Measurements from ENCODE around the gene DNAH7. TPM values are rescaled to one million over a fixed set of nuclear protein-coding genes. Genes with fewer than 3 reads are reported as not detected.

Gene DNAH7
- total and polyA plus RNA-seq, 2 of the 4 experiments (the other 2 are of a cell fraction): 0.22 to 0.36 TPM

DNA sequence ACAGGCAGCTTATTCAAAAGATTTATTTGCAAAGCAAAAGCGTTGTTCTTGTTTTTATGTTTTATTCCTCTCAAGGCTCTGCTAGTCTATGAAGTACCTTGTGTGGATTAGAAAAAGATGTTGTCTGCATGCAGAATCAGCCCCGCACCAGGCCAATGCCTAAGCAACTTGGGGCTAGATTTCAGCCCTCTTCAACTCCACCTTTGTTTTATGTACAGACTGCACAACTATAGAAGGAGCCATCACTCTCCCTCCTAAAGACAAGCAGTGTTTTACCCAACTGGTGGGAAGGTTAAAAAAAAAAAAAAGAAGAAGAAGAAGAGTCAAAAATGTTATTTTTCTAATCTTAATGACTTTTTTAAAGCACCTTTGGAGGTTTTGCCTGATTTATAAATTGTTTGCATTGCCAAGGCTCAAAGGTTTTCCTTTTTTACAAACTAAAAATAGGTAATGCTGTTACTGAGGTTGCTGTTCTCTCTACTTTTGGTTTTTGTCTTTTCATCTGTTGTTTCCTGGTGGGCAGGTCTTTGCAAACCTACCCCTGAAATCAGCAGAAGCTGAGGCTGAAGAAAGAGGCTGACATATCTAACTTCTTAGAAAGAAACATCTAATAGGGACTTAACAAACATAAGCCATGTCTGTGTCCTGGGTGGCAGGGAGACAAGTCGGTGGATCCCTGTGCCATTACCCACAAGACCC is 247.6 kb downstream of the DNAH7 start:
- ChIA-PET POLR2A (ENCODE audit: unreplicated experiment) (no interaction called here), CTCF (interaction anchor here (0.7 kb wide), 1 partner anchor 77 kb away, joined by 3 read pairs; no protein-coding TSS in a partner anchor)
- no peak overlapping the region for H3K9ac ChIP-seq (ENCODE audit: low read depth, low read length)
- no peak overlapping the region for H3K4me3 ChIP-seq (ENCODE audit: insufficient read depth, low read depth, low read length)
- peak overlapping the region; percentile 58 for H3K14ac ChIP-seq (replicated peaks; ENCODE audit: low read depth, low read length)
- peak overlapping the region; percentile 26; the same call in 1 of the 2 replicates for H3K27ac ChIP-seq (ENCODE audit: insufficient read depth, low read length)
- peaks cover 3% of the 10 kb centered on the region; the same call in 1 of the 2 replicates for H3K9me1 ChIP-seq (ENCODE audit: insufficient read depth, low read length)
- no peaks in the 10 kb centered on the region for H3K79me1 ChIP-seq (ENCODE audit: low read depth in 1 of 2, low read length in 2 of 2)
- 0 out of 2 replicates have a peak overlapping the region, but pooled peaks have one; percentile 4 for H4K5ac ChIP-seq (ENCODE audit: low read depth, low read length)
- peak overlapping the region; percentile 67 to 81; a peak in 3 of 4 replicates for H4K8ac ChIP-seq (ENCODE audit: low read depth in 2 of 2, low read length in 2 of 2)
- no peak overlapping the region for H3K4me2 ChIP-seq (ENCODE audit: low read depth, low read length)
- TF ChIP-seq, protein P1, sequence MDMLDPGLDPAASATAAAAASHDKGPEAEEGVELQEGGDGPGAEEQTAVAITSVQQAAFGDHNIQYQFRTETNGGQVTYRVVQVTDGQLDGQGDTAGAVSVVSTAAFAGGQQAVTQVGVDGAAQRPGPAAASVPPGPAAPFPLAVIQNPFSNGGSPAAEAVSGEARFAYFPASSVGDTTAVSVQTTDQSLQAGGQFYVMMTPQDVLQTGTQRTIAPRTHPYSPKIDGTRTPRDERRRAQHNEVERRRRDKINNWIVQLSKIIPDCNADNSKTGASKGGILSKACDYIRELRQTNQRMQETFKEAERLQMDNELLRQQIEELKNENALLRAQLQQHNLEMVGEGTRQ (IDR thresholded peaks at IDR 0.05; ENCODE audit: low read depth, low read length): no peak
- TF ChIP-seq NFE2L2 (IDR thresholded peaks at IDR 0.05; ENCODE audit: low read depth, low read length) (no peak), CEBPB (IDR thresholded peaks at IDR 0.05; ENCODE audit: low read depth, low read length) (no peak), RCOR1 (IDR thresholded peaks at IDR 0.05; ENCODE audit: insufficient replicate concordance, low read length) (no peak), MAZ (IDR thresholded peaks at IDR 0.05; ENCODE audit: borderline replicate concordance, low read depth, low read length) (no peak), FOS (IDR thresholded peaks at IDR 0.05; ENCODE audit: low read depth, low read length) (no peak)
- H3K9me3 ChIP-seq (ENCODE audit: control insufficient read depth, insufficient read depth, low read length): no peaks in the 10 kb centered on the region
- peak overlapping the region; percentile 95 for H2BK20ac ChIP-seq (ENCODE audit: low read depth, low read length)
- peak overlapping the region; percentile 90; the same call in 2 of the 3 replicates for H2BK15ac ChIP-seq (ENCODE audit: low read depth, low read length)
- H2AK9ac ChIP-seq (replicated peaks; ENCODE audit: low read depth, low read length, poor library complexity): no peak overlapping the region
- peak overlapping the region; percentile 47; the same call in 1 of the 2 replicates for H2AK5ac ChIP-seq (ENCODE audit: low read depth, low read length)
- H3K4me1 ChIP-seq (ENCODE audit: control insufficient read depth, insufficient read depth, low read length): peaks cover 9% of the 10 kb centered on the region
- BruUV-seq (replicated peaks): no TSS peak
- no peak overlapping the region for H2BK5ac ChIP-seq (ENCODE audit: low read depth, low read length, poor library complexity, severe bottlenecking)
- peak overlapping the region; percentile 89 for H3K4ac ChIP-seq (ENCODE audit: low read depth, low read length)
- H3K56ac ChIP-seq (ENCODE audit: extremely low read depth, insufficient read depth, low read length): no peak overlapping the region
- H4K91ac ChIP-seq (ENCODE audit: insufficient read depth, low read depth, low read length): peak overlapping the region; percentile 86
- intact Hi-C loops (cut with micrococcal nuclease) (loop anchor here (5.0 to 10.0 kb wide), 2 partner anchors 76 to 136 kb away; no protein-coding TSS in a partner anchor), dilution Hi-C loops (cut with HindIII; ENCODE audit: low sequenced_read_pairs, unreplicated experiment) (no loop called here), in situ Hi-C loops (cut with MboI; ENCODE audit: low sequenced_read_pairs) (no loop called here)
- H3K27me3 ChIP-seq (ENCODE audit: control insufficient read depth, insufficient read depth, low read length): no peaks in the 10 kb centered on the region
- H2BK120ac ChIP-seq (ENCODE audit: low read depth, low read length): peak overlapping the region; percentile 95
- no peaks in the 10 kb centered on the region for H3K36me3 ChIP-seq (ENCODE audit: control insufficient read depth, insufficient read depth, low read length)
- H4K20me1 ChIP-seq (ENCODE audit: insufficient read depth, low read length): no peaks in the 10 kb centered on the region
- no CpG with 5 or more reads among the region's 3 CpGs for WGBS, 2 experiments (ENCODE audit: extremely low coverage in 2 of 2, insufficient read length in 1 of 2)
- ATAC-seq (ENCODE audit: low read depth) (no peak), DNase-seq (peak; percentile 1)
- H2AFZ ChIP-seq (replicated peaks; ENCODE audit: low read length, poor library complexity): no peak overlapping the region
- H3K23ac ChIP-seq (ENCODE audit: low read depth, low read length): no peak overlapping the region; the same call in 1 of the 2 replicates
- H3K18ac ChIP-seq (ENCODE audit: low read depth, low read length): peak overlapping the region; percentile 79

Measured in IMR-90 (cell line).